Stimulated activated CD4-positive, alpha-beta T cell treated with anti-CD3 and anti-CD28 coated beads, TNF-alpha, amount 100 ng/mL, for 24 hours (primary cell): ENCODE results near the gene LRRC25.
A peak's percentile ranks its signal among the peaks of the same experiment; 100 is the strongest.

Source experiments
- DNase-seq, 3 experiments: peaks; one replicate each; pipeline ENCODE4 v3.0.0-alpha.2; 2020; ENCODE audit warnings: low read depth in 3 of 3

LRRC25 gene

GRCh38 chr19:18435842-18436670 is 38.6 kb upstream of the LRRC25 start:
- no peak for DNase-seq

GRCh38 chr19:18435178-18435841 is 37.9 kb upstream of the LRRC25 start:
- no peak for DNase-seq

DNA sequence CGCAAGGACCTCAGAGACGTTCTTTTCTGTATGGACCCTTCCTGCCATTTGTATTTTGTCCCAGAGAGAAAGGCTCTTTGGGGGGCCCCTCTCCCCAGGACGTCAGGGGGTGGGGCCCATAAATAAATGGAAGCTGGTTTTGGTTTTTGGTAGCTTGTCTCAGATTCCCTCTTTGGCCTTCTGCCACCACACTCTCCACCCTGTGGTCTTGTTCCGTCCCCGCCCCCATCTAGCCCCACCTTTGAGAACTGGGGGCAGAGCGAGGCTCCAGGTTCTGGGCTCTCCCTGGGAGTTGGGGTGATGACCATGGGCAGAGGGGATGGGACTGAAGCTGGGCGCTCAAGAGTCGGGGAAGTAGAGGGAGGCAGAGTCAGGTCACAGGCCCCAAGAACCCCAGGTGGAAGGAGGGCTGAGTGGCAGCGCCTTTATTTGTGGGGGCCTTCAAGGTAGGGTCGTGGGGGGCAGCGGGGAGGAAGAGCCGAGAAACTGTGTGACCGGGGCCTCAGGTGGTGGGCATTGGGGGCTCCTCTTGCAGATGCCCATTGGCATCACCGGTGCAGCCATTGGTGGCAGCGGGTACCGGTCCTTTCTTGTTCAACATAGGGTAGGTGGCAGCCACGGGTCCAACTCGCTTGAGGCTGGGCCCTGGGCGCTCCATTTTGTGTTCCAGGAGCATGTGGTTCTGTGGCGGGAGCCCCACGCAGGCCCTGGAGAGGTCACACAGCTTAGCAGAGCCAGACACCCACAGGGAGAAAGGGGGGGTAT is 37.2 kb upstream of the LRRC25 start:
- DNase-seq = no peak

- no peak for DNase-seq
Observed at GRCh38 chr19:18433735-18434398, 36.4 kb upstream of the LRRC25 start.

GRCh38 chr19:18433015-18433691 is 35.7 kb upstream of the LRRC25 start:
- DNase-seq = no peak

- no peak for DNase-seq
Observed at GRCh38 chr19:18432275-18433014, 35.0 kb upstream of the LRRC25 start.

- DNase-seq = no peak
Observed at GRCh38 chr19:18431351-18432197, 34.2 kb upstream of the LRRC25 start.

GRCh38 chr19:18430417-18431144 is 33.2 kb upstream of the LRRC25 start:
- DNase-seq = no peak

GRCh38 chr19:18429717-18430416 is 32.4 kb upstream of the LRRC25 start:
- DNase-seq = no peak

- DNase-seq = peak; percentile 42 to 75 (median 44)
Observed at GRCh38 chr19:18428787-18429674, 31.6 kb upstream of the LRRC25 start.

DNA sequence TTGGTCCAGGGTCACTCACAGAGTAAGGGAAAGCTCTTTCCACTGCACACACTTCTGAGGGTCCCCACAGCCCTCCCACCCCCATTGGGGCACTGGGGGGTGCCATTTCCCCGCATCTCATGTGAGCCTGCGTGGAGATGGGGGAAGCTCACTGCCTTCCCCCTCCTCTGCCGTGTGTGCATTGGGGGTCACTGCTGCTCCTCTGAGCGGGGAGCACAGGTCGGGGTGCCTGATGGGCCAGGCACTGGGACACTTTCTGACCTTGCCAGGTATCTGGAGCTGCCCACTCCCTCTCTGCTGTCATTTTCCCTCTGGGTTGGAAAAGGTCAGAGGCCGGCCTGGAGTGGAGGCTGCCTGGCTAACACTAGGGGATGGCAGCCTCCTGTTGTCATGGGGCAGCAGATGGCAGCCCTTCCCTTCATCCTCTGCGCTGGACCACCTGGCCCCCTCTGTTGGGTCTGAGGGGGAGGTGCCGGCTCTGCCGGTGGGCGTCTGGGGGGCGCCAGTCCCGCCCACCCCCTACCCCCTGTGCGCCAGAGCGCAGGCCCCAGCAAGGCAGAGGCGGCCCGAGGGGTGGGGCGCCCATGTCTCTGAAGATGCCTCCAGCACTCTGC is 30.9 kb upstream of the LRRC25 start:
- DNase-seq = no peak

- DNase-seq = no peak
Observed at GRCh38 chr19:18427743-18428113, 30.3 kb upstream of the LRRC25 start.

DNA sequence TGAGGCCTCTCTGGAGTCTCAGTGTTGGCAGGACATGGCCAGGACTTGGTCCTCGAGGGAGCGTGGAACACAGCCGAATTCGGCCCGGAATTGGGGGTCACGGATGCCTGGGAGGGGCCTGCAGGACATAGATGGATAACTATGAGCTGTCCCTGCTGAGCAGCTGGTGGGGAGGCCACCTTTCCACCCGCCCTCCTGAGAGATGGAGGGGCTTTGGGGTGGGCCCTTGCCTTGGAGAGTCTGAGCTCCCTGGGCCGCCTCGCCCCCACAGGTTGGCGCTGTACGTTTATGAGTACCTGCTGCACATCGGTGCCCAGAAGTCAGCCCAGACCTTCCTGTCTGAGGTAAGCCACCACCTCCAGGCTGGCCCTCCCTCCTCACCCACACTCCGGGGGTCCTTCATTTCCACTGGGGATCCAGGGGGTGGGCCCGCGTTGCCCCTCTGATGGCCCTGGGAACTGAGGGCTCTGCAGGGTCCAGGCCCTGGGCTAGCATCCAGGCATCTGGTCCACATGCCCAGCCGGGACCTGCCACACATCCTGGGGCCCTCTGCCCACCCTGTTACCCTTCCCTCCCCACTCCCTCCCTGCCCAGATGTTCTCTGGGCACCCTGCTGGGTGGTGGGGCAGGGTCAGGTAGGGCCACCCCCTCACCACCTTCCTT is 29.8 kb upstream of the LRRC25 start:
- no peak for DNase-seq

DNA sequence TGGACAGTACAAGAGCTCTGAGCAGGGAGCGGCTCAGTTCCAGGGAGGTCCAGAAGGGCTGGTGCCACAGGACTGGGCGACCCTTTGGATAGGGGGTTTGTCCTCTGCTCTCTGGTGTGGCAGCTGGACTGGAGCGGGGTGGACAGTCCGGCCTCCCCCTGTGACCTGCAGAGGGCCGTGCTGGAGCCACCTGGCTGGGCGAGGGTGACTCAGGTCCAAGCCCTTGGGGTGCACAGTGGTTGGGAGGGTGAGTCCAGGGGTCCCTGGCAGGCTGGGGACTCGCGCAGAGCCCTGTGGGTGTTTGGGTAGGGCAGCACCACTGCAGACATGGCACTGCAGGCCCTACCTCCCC is 29.0 kb upstream of the LRRC25 start:
- no peak for DNase-seq

DNA sequence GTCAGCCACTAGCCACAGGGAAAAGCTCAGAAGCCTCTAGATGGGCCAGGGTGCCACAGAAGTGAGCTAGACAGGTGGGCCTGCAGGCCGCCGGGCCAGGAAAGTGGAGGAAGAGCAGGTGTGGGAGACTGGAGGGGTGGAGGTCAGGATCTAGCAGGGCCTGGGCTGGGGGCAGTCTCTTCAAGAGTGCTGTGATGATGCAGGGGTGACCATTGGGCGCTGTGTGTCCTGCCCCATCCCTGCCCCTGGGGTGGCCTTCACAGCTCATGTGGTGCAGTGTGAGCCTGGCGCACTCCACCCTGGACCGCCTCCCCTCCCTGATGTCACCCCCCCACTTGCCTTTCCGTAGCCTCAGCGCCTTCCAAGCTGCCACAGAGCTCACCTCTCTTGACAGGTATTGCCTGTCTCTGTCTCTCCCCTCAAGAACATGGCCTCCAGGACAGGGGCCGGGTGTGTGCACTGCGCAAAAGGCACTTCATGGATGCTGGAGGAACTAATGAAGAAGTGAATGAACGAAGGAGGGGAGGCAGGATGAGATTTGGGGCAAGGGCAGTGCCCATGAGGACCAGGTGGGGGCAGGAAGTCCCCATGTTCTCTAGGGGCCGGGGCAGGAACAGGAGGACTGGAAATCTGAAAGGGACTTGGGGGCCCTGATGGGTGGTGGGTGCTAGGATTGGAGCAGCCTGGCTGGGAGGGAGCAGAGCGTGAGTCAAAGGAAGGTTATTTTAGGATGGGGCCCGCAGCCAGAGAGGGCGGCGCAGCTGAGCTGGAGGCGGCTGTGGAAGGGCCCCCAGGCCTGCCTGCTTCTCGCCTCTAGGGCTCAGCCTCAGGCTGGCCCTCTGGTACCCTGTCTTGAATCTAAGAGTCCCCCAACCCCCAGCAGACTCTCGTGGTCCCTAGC is 28.3 kb upstream of the LRRC25 start:
- DNase-seq = no peak
